AG09309 (cell line): ENCODE measurements around the gene PRDM10.

Experiments
- DNase-seq: peaks from one replicate; pipeline ENCODE4 v3.0.0-alpha.2; 2010; ENCODE audit warnings: low read depth
- H3K4me3 ChIP-seq: 2 replicates; pipeline ENCODE4 v1.5.1; 2011; ENCODE audit warnings: mild to moderate bottlenecking, low read depth, low read length, moderate library complexity; ENCODE audit not compliant: control insufficient read depth
- CTCF ChIP-seq: IDR thresholded peaks from 2 replicates; pipeline ENCODE4 v1.5.1; 2011; ENCODE audit warnings: mild to moderate bottlenecking, low read depth, low read length, inconsistent platforms; ENCODE audit not compliant: insufficient read depth, control insufficient read depth; ENCODE audit errors: missing control alignments

The PRDM10 gene

GRCh38 chr11:129928923-129929692, 73.5 kb downstream of the PRDM10 start:
- H3K4me3 ChIP-seq, result no peak overlapping the region
- TF ChIP-seq CTCF, result no peak
- no peak for DNase-seq

GRCh38 chr11:129922674-129923073, 80.0 kb downstream of the PRDM10 start:
- DNase-seq, result no peak
- TF ChIP-seq CTCF, result no peak
- H3K4me3 ChIP-seq, result no peak overlapping the region

GRCh38 chr11:129918361-129918760, 84.3 kb downstream of the PRDM10 start:
- H3K4me3 ChIP-seq, result no peak overlapping the region
- TF ChIP-seq CTCF, result no peak
- no peak for DNase-seq

- H3K4me3 ChIP-seq, result no peak overlapping the region
- TF ChIP-seq CTCF, result no peak
- DNase-seq, result no peak
Observed at GRCh38 chr11:129917231-129917630, 85.4 kb downstream of the PRDM10 start.

- TF ChIP-seq CTCF, result no peak
- no peak for DNase-seq
- no peak overlapping the region for H3K4me3 ChIP-seq
Observed at GRCh38 chr11:129911298-129911697, 91.3 kb downstream of the PRDM10 start.

GRCh38 chr11:129910360-129910759, 92.3 kb downstream of the PRDM10 start:
- H3K4me3 ChIP-seq, result no peak overlapping the region
- TF ChIP-seq CTCF, result no peak
- no peak for DNase-seq

GRCh38 chr11:129905402-129905801, 97.2 kb downstream of the PRDM10 start:
- TF ChIP-seq CTCF, result no peak
- H3K4me3 ChIP-seq, result no peak overlapping the region
- DNase-seq, result no peak
